Type B pancreatic cell (in vitro differentiated cells): ENCODE data around the gene CTRB1. TPM values are rescaled to one million over a fixed set of nuclear protein-coding genes. Genes with fewer than 3 reads are reported as not detected.

Experiments used
- DNase-seq: peaks from one replicate; pipeline ENCODE4 v3.0.0; 2021; ENCODE audit warnings: mixed read lengths; ENCODE audit not compliant: unreplicated experiment; ENCODE audit errors: extremely low spot score
- H3K27ac Mint-ChIP-seq: 2 replicates; pipeline ENCODE4 v1.8.0; 2021; ENCODE audit warnings: mild to moderate bottlenecking, mixed read lengths
- H3K27me3 Mint-ChIP-seq: 2 replicates; pipeline ENCODE4 v1.8.0; 2021; ENCODE audit warnings: mixed read lengths
- H3K36me3 Mint-ChIP-seq: 2 replicates; pipeline ENCODE4 v1.8.0; 2021; ENCODE audit warnings: mixed read lengths
- H3K4me1 Mint-ChIP-seq: one replicate; pipeline ENCODE4 v1.8.0; 2021; ENCODE audit warnings: mixed read lengths; ENCODE audit not compliant: unreplicated experiment
- H3K4me3 Mint-ChIP-seq: 2 replicates; pipeline ENCODE4 v1.8.0; 2021; ENCODE audit warnings: mild to moderate bottlenecking, mixed read lengths
- H3K9me3 Mint-ChIP-seq: 2 replicates; pipeline ENCODE4 v1.8.0; 2021; ENCODE audit warnings: mixed read lengths
- CTCF ChIP-seq: fragments of 200-600 bp; sonication (generic); conservative IDR thresholded peaks from 2 replicates; pipeline ENCODE4 v1.5.0; 2021; ENCODE audit warnings: antibody characterized with exemption, mild to moderate bottlenecking
- total RNA-seq: library from RNA; stranded (reverse); gene quantifications from 2 replicates; pipeline ENCODE4 v1.2.1, GENCODE V29; 2021; ENCODE audit warnings: low replicate concordance

Gene CTRB1
- total RNA-seq, 1 donor from 2014 or later: not detected

- no peak for TF ChIP-seq CTCF
- Mint-ChIP-seq H3K4me3 (no peak overlapping the region), H3K36me3 (no peaks in the 10 kb centered on the region), H3K27ac (peak overlapping the region; percentile 64), H3K9me3 (no peaks in the 10 kb centered on the region), H3K4me1 (no peaks in the 10 kb centered on the region), H3K27me3 (no peaks in the 10 kb centered on the region)
- no peak for DNase-seq
Measured at GRCh38 chr16:75224306-75225082, 5.7 kb downstream of the CTRB1 start.

GRCh38 chr16:75225092-75225491 is 6.3 kb downstream of the CTRB1 start:
- no peak for TF ChIP-seq CTCF
- no peak overlapping the region for H3K4me3 Mint-ChIP-seq
- H3K27ac Mint-ChIP-seq: no peak overlapping the region
- no peaks in the 10 kb centered on the region for H3K27me3 Mint-ChIP-seq
- H3K4me1 Mint-ChIP-seq: no peaks in the 10 kb centered on the region
- no peak for DNase-seq
- no peaks in the 10 kb centered on the region for H3K36me3 Mint-ChIP-seq
- H3K9me3 Mint-ChIP-seq: no peaks in the 10 kb centered on the region

GRCh38 chr16:75225678-75226515 is 7.1 kb downstream of the CTRB1 start:
- H3K36me3 Mint-ChIP-seq: peaks cover 4% of the 10 kb centered on the region
- H3K9me3 Mint-ChIP-seq: no peaks in the 10 kb centered on the region
- no peak overlapping the region for H3K4me3 Mint-ChIP-seq
- no peak for DNase-seq
- no peak for TF ChIP-seq CTCF
- H3K4me1 Mint-ChIP-seq: no peaks in the 10 kb centered on the region
- no peaks in the 10 kb centered on the region for H3K27me3 Mint-ChIP-seq
- no peak overlapping the region for H3K27ac Mint-ChIP-seq

- H3K4me1 Mint-ChIP-seq: no peaks in the 10 kb centered on the region
- no peaks in the 10 kb centered on the region for H3K9me3 Mint-ChIP-seq
- H3K36me3 Mint-ChIP-seq: peaks cover 4% of the 10 kb centered on the region
- no peaks in the 10 kb centered on the region for H3K27me3 Mint-ChIP-seq
- no peak overlapping the region for H3K4me3 Mint-ChIP-seq
- H3K27ac Mint-ChIP-seq: no peak overlapping the region
- TF ChIP-seq CTCF: no peak
- peak; percentile 67 for DNase-seq
Measured at GRCh38 chr16:75226550-75227360, 8.0 kb downstream of the CTRB1 start.

- Mint-ChIP-seq H3K27me3 (no peaks in the 10 kb centered on the region), H3K27ac (peak overlapping the region; percentile 69), H3K4me1 (no peaks in the 10 kb centered on the region), H3K36me3 (peaks cover 4% of the 10 kb centered on the region), H3K4me3 (no peak overlapping the region), H3K9me3 (no peaks in the 10 kb centered on the region)
- no peak for DNase-seq
- TF ChIP-seq CTCF: no peak
Measured at GRCh38 chr16:75227361-75228142, 8.8 kb downstream of the CTRB1 start.
